HG02852 (cell line): ENCODE data around the gene UQCRC2.
"Not testable (repeated sequence)": the region's sequence is repeated elsewhere in the genome, so short reads cannot be mapped to it uniquely, and the experiment has no call there.

ENCODE experiments used
- ATAC-seq: cut with Tn5 transposase; IDR thresholded peaks from one replicate; pipeline ENCODE4 v1.9.1; 2021; ENCODE audit warnings: mild to moderate bottlenecking, moderate library complexity; ENCODE audit not compliant: unreplicated experiment

UQCRC2 gene

GRCh38 chr16:22008215-22009059, 55.3 kb downstream of the UQCRC2 start:
- peak; percentile 28 for ATAC-seq

DNA sequence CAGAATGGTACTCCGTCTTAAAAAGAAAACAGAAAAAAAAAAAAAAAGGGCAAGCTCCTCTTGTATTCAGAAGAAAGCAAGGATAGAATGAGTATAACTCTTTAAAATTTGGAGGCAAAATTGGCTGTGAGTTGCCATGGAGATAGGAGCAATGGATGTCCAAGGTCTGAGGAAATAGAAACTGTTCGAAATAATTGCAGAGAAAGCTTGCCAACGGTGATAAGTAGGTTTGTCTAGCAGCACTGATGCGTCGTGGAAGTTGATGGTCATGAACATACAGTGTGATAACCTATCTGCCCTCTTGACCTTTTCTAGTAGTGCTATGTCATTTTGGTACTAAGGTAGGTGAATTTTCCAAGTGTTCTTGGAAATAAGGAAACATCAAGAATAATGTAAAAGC, 57.7 kb downstream of the UQCRC2 start:
- ATAC-seq: no peak

DNA sequence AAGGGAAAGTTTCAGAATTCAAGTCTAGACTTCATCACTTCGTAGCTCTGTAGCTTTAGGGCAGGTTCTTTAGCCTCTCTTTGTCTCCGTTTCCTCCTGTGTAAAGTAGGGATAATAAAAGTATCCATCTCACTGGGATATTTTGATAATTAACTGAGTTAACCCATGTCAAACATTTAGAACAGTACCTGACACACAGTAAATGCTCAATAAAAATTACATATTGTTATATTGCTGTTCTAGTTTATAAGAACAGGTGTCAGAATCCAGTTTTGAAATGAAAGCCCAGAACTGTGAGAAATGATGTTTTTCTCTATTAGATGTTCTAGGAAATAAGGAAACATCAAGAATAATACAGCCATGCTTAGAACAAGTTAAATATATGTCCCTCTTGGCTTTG, 59.1 kb downstream of the UQCRC2 start:
- no peak for ATAC-seq

DNA sequence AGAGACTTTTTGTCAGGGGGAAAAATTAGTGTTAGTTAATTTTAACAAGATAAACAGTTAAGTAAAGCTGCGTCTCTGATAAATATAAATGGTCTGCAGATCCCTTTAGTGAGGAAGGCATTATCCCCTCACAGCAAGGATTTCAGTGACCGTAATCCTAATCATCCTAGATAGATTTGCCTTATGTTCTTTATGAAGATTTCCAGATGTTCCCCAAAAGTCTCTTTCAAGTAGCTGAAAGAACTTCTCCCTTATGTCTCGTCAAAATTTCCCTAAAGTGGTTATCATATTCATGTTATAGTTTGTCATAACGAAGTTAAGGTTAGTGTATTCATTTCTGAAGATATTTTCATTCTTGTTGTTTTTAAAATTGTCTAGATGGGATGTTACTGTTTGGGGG, 60.3 kb downstream of the UQCRC2 start:
- ATAC-seq: no peak

DNA sequence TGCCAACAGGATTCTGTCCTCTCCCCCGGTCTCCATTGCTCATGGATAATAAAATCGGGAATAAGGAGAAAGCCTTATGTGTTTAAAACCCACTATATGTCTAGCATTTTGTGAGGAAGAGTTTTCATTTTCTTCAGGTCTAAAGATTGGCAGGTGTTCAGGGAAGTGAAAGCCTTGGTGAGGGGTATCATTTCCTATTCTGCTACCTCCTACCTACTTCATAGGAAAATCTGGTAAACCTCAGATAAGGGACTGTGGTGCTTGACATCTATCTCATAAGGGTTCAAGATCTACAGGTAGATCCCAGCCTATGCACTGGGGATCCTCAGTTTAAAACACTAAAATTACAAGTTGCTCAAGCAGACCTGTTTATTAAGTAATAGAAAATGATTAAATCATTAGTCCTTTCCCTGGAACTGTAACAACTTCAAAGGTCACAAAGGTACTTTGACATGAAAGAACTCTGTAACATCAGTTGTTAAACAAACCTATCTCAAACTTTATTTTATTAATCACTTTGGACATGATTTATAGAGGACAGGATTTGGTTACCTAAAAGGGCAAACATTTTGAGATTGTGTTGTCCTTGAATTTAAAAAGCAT, 61.2 kb downstream of the UQCRC2 start:
- ATAC-seq: peak; percentile 69

DNA sequence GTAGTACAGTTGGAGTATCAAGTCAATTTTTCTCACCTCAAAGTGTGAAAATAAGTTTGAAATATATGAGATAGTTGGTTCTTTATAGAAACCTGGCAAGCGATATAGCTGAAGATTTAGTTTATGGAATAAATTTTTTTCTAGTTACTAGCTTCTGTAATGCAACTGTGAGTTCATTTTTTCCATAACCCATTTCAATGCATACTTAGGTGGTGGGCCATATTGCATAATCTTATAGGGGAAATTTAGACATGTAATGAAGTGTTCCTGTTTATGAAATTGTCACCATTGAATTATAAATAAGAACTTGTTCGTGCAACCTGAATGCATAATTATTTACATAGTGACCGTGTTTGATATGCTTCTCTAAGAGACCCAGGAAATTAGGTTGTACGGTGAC, 63.8 kb downstream of the UQCRC2 start:
- ATAC-seq: no peak

- no peak for ATAC-seq
Measured at GRCh38 chr16:22018559-22018958, 65.4 kb downstream of the UQCRC2 start.

- ATAC-seq: no peak
Measured at GRCh38 chr16:22022151-22022550, 69.0 kb downstream of the UQCRC2 start.

DNA sequence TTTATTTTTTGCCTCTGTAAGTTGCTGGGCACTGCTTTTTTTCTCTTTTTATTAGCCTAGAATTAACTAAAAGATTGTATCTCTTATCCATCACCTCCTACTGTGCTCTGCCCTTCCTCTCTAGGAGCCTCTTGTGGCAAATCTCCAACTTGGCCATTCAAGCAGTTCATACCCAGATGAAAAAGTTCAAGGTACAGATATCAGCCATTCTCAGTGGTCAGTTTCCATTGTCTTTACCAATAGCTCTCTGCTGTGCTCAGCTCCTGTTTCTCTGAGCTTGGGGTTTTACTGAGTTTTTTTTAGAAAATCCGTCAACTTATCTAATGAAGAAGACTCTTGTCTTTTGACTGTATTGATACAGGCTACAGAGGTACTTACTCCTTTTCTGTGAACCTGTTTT, 70.3 kb downstream of the UQCRC2 start:
- peak; percentile 60 for ATAC-seq

DNA sequence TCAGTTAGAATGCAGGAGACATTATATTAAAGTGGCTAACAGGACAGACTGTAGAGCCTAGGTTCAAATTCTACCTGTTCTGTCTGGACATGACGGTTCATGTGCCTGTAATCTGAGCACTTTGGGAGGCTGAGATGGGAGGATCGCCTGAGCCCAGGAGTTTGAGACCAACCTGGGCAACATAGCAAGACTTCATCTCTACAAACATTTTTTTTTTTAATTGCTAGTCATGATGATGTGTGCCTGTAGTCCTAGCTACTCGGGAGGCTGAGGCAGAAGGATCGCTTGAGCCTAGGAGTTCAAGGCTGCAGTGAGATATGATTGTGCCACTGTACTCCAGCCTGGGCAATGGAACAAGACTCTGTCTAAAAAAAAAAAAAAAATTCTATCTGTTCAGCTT, 71.6 kb downstream of the UQCRC2 start:
- not testable (repeated sequence) for ATAC-seq

GRCh38 chr16:22027633-22028032, 74.5 kb downstream of the UQCRC2 start:
- ATAC-seq: no peak

- ATAC-seq: no peak
Measured at GRCh38 chr16:22029632-22030031, 76.5 kb downstream of the UQCRC2 start.

GRCh38 chr16:22030087-22030812, 77.1 kb downstream of the UQCRC2 start:
- no peak for ATAC-seq

GRCh38 chr16:22031483-22032083, 78.4 kb downstream of the UQCRC2 start:
- ATAC-seq: no peak
